ENCODE results near the gene HOXD11.

GRCh38 chr2:176135035-176135440 lies 28.0 kb downstream of the HOXD11 start:
- no peak for TF ChIP-seq CTCF (IDR thresholded peaks at IDR 0.05)
- TF ChIP-seq POLR2A (IDR thresholded peaks at IDR 0.05), result no peak
